RWPE1 (cell line): ENCODE data around the gene TMEM91.
"Not testable (repeated sequence)": the region's sequence is repeated elsewhere in the genome, so short reads cannot be mapped to it uniquely, and the experiment has no call there.

ENCODE experiments used
- CTCF ChIA-PET: fragments of 350-600 bp; sonication (Branson Sonifier 250); formaldehyde crosslinking; extraction: SDS; loops from one replicate; lab custom pipeline; 2021; lab: Yijun Ruan, JAX
- POLR2A ChIA-PET: fragments of 400-600 bp; formaldehyde crosslinking; extraction: SDS; loops from one replicate; lab custom pipeline; 2020; ENCODE audit warnings: antibody characterized with exemption; ENCODE audit not compliant: low non-redundant PET; lab: Yijun Ruan, JAX
- DNase-seq: peaks from one replicate; pipeline ENCODE4 v3.0.0; 2012; ENCODE audit warnings: low spot score
- H3K27ac ChIP-seq: fragments of 450-650 bp; 2 replicates; pipeline ENCODE4 v1.5.1; 2017
- TF ChIP-seq, protein P1 (sequence below): fragments of 450-650 bp; conservative IDR thresholded peaks from 2 replicates; pipeline ENCODE4 v1.5.1; 2017; ENCODE audit warnings: low read depth, mild to moderate bottlenecking

TMEM91 gene

DNA sequence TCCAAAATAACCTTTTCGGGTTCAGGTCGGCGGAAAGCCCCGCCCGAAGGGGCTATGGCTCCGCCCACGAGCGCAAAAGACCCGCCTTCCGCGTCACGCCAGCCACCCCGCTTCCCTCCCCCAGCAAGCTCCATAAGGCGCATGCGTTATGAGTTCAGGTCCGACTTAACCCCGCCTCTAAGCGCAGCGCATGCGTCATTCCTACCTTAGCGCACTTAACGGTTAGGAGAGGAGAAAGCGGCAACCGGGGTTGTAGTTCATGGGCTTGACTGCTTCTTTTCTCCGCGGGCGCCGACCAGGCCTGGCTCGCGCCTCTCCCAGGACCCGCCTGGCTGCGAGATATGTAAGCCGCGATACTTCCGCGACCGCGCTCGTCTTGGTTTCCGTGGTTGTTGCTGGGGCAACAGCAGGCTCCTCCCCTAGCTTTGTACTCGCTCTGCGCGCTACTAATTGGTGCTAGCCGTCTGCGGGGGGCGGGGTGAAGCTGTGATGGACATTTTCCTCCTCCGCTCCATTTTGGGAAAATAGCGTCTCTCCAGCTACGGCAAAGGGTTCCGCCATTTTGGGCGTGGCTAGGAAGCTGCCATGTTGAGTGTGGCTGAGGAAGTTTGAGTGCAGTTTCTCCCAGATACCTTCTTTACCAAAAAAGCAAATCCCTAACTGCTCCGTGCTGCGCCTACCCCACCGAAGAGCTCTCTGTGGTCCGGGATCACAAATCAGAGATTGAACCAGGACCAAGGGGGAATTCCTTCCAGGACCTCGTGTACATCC, 12.4 kb upstream of the TMEM91 start, which contains the start of gene B9D2:
TSS of gene B9D2 (minus strand) at position 397 of the 771 bp plus-strand sequence. CDS start 630 bp downstream, outside the sequence.
- CTCF ChIA-PET = interaction anchor here (0.5 to 1.6 kb wide), 4 partner anchors 17 to 115 kb away, joined by 3 to 6 read pairs (median 4); no protein-coding TSS in a partner anchor

DNA sequence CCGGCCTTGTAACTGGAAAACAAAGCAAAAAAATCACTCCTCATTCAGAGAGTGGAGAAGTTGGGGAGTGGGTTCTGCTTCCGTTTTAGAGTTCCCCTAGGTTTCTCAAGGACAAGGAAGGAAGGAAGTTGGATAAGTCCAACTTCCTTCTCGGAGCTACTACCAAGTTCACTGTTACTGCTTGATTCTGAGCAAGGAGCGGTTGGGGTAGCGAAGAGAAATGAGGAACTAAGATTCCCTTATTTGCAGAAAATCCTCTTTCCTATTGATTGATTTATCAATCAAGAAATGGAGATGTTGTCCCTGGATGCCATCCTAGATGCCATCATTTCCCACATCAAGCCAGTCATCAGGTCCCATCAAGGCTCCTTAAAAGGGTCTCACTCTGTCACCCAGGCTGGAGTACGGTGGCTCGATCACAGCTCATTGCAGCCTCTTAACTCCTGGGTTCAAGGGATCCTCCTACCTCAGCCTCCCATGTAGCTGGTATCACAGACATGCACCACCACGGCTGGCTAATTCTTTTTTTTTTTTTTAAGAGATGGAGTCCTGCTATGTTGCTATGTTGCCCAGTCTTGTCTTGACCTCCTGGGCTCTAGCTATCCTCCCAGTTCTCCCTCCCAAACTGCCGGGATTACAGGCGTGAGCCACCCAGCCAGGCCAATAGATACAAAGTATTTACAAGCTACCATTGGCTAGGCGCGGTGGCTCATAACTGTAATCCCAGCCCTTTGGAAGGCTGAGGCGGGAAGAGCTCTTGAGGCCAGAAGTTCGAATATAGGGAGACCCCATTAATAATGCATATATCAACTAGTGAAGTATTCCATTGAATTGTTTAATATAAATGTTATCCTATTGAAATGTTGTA, 11.6 kb upstream of the TMEM91 start:
- H3K27ac ChIP-seq = peak overlapping the region; percentile 98
- TF ChIP-seq, protein P1, sequence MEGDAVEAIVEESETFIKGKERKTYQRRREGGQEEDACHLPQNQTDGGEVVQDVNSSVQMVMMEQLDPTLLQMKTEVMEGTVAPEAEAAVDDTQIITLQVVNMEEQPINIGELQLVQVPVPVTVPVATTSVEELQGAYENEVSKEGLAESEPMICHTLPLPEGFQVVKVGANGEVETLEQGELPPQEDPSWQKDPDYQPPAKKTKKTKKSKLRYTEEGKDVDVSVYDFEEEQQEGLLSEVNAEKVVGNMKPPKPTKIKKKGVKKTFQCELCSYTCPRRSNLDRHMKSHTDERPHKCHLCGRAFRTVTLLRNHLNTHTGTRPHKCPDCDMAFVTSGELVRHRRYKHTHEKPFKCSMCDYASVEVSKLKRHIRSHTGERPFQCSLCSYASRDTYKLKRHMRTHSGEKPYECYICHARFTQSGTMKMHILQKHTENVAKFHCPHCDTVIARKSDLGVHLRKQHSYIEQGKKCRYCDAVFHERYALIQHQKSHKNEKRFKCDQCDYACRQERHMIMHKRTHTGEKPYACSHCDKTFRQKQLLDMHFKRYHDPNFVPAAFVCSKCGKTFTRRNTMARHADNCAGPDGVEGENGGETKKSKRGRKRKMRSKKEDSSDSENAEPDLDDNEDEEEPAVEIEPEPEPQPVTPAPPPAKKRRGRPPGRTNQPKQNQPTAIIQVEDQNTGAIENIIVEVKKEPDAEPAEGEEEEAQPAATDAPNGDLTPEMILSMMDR = no peak
- POLR2A ChIA-PET = interaction anchor here (1.0 to 1.6 kb wide), 3 partner anchors 10 to 21 kb away, joined by 3 to 9 read pairs (median 4); no protein-coding TSS in a partner anchor
- no peak for DNase-seq
- CTCF ChIA-PET = interaction anchor here (0.5 to 1.6 kb wide), 5 partner anchors 9 to 64 kb away, joined by 3 to 6 read pairs (median 3); no protein-coding TSS in a partner anchor

More for the DNA sequence above, 12.4 kb upstream of the TMEM91 start, which contains the start of gene B9D2:
- DNase-seq = peak; percentile 99
- TF ChIP-seq, protein P1 = no peak
- H3K27ac ChIP-seq = peak within 1 kb of the TSS; percentile 98
- POLR2A ChIA-PET = interaction anchor here (0.6 to 1.6 kb wide), 4 partner anchors 9 to 22 kb away, joined by 3 to 9 read pairs (median 4); no protein-coding TSS in a partner anchor

DNA sequence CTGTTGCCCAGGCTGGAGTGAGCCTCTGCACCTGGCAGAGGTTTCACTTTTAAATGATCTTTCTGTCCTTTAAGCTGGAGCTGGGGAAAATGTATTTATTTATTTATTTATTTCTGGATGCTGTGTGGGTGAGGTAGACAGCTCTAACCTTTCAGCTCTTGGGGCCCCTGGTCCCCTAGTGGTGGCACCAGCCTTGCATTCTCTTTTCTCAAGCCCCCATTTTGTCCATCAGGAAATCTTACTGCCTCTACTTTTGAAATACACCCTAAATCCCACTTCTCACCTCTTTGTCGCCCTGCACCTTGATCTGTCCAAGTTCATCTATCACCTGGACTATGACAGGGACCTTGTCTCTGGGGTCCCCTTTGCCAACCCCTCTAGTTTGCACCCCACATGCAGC, 10.2 kb upstream of the TMEM91 start:
- ChIA-PET POLR2A (no interaction called here), CTCF (interaction anchor here (1.2 kb wide), 1 partner anchor 10 kb away, joined by 5 read pairs; no protein-coding TSS in a partner anchor)
- no peak for DNase-seq
- TF ChIP-seq, protein P1 = no peak
- peak overlapping the region; percentile 92 for H3K27ac ChIP-seq

DNA sequence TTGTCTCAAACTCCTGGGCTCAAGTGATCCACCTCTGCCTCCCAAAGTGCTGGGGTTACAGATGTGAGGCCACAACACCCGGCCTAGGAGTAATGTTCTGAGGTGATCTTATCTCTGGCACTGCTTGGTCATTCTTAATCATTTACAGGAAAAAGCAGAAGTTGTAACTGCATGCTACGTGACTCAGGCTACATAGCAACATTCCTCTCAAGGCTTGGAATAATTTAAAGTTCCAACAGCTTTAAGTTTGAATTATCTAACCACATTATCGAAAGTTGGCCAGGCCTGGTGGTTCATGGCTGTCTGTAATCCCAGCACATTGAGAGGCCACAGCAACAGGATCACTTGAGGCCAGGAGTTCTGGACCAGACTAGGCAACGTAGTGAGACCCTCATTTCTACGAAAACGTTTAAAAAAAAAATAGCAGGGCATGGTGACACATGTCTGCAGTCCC, 8.5 kb upstream of the TMEM91 start:
- TF ChIP-seq, protein P1 = no peak
- ChIA-PET CTCF (interaction anchor here (0.7 kb wide), 1 partner anchor 24 kb away, joined by 3 read pairs; no protein-coding TSS in a partner anchor), POLR2A (no interaction called here)
- peak overlapping the region; percentile 92 for H3K27ac ChIP-seq
- DNase-seq = peak; percentile 54

DNA sequence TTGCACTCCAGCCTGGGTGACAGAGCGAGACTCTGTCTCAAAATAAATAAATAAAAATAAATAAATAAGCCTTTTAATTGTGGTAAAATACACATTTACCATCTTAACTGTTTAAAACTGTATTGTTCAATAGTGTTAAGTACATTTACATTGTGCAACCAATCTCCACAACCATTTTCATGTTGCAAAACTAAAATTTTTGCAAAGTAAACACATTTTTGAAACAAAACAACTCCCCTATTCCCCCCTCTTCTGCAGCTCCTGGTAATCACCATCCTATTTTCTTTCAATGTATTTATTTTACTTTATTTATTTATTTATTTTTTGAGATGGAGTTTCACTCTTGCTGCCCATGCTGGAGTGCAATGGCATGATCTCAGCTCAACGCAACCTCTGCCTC, 6.6 kb upstream of the TMEM91 start:
- ChIA-PET POLR2A (no interaction called here), CTCF (no interaction called here)
- DNase-seq = no peak
- H3K27ac ChIP-seq = no peak overlapping the region; the same call in 1 of the 2 replicates
- TF ChIP-seq, protein P1 = no peak

DNA sequence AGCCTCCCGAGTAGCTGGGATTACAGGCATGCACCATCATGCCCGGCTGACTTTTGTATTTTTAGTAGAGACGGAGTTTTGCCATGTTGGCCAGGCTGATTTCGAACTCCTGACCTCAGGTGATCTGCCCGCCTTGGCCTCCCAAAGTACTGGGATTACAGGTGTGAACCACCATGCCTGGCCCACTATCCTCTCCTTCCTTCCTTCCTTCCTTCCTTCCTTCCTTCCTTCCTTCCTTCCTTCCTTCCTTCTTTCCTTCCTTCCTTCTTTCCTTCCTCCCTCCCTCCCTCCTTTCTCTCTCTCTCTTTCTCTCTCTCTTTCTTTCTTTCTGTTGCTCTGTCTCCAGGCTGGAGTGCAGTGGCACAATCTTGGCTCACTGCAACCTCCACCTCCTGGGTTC, 5.2 kb upstream of the TMEM91 start:
- H3K27ac ChIP-seq = peak overlapping the region; percentile 50
- POLR2A ChIA-PET = interaction anchor here (0.6 kb wide), 1 partner anchor 13 kb away, joined by 3 read pairs; no protein-coding TSS in a partner anchor
- CTCF ChIA-PET, DNase-seq: not testable (repeated sequence)
